HepG2 (cell line): Measurements from ENCODE around the gene CYP2W1. TPM values are rescaled to one million over a fixed set of nuclear protein-coding genes. Genes with fewer than 3 reads are reported as not detected.

Experiments used
- ATAC-seq: fragments of 200-7000 bp; cut with Tn5 transposase; 3 replicates; pipeline ENCODE4 v1.9.1; 2020; ENCODE audit warnings: mild to moderate bottlenecking, moderate library complexity
- BruUV-seq: library from RNA; stranded (reverse); fragments of 400-500 nt; replicated peaks from 2 replicates; lab custom pipeline; 2021; lab: Mats Ljungman, UMichigan
- CTCF ChIA-PET: fragments of 300-600 bp; formaldehyde crosslinking; extraction: SDS; loops from one replicate; lab custom pipeline; 2021; ENCODE audit warnings: low total read pairs, inconsistent platforms, low intra/inter-chr PET ratio; lab: Yijun Ruan, JAX
- POLR2A ChIA-PET: fragments of 350-600 bp; sonication (Branson Sonifier 250); formaldehyde crosslinking; loops from one replicate; lab custom pipeline; 2020; ENCODE audit warnings: antibody characterized with exemption, inconsistent platforms; lab: Yijun Ruan, JAX
- DNase-seq: peaks from one replicate; pipeline ENCODE4 v3.0.0-alpha.2; 2015; ENCODE audit warnings: low spot score
- FAIRE-seq: peaks from 3 replicates; lab custom pipeline; 2011; peaks lifted over from hg19 to GRCh38; lab: Jason Lieb, UNC
- H2AFZ ChIP-seq: one replicate; pipeline ENCODE4 v1.6.1; 2011; ENCODE audit warnings: low read length, inconsistent platforms
- H3K27ac ChIP-seq: fragments of 300-600 bp; 3 replicates; pipeline ENCODE4 v1.8.0; 2011; ENCODE audit warnings: mixed run types, mild to moderate bottlenecking, mixed read lengths, low read length, inconsistent platforms; ENCODE audit not compliant: insufficient read depth; ENCODE audit errors: extremely low read length
- H3K27me3 ChIP-seq, 2 experiments: fragments of 200-600 bp in 1 of 2; 2 replicates in 1 of 2; 3 replicates in 1 of 2; pipeline versions ENCODE4 v1.6.0 to v1.8.0; 2011; ENCODE audit warnings: low read length in 2 of 2, mild to moderate bottlenecking in 2 of 2, moderate library complexity in 2 of 2, inconsistent platforms in 1 of 2; ENCODE audit not compliant: insufficient read depth in 2 of 2, control insufficient read depth in 1 of 2
- H3K36me3 ChIP-seq, 2 experiments: fragments of 200-600 bp in 1 of 2; replicated peaks in 1 of 2; 2 replicates in 1 of 2; 3 replicates in 1 of 2; pipeline versions ENCODE4 v1.5.1 to v1.8.0; 2011; ENCODE audit warnings: low read length in 2 of 2, inconsistent platforms in 1 of 2; ENCODE audit not compliant: insufficient read depth in 2 of 2, control insufficient read depth in 1 of 2
- H3K4me1 ChIP-seq: 2 replicates; pipeline ENCODE4 v1.5.1; 2012; ENCODE audit warnings: low read length, inconsistent platforms; ENCODE audit not compliant: insufficient read depth
- H3K4me2 ChIP-seq: 2 replicates; pipeline ENCODE4 v1.6.0; 2011; ENCODE audit warnings: low read depth, low read length, inconsistent platforms
- H3K4me3 ChIP-seq, 3 experiments: fragments of 200-600 bp in 1 of 3; sonication (generic), shearing (Covaris generic) in 1 of 3; replicated peaks in 1 of 3; 2 replicates each; pipeline ENCODE4 v1.5.1; 2011 to 2016; ENCODE audit warnings: low read length in 3 of 3, inconsistent platforms in 2 of 3, low read depth in 2 of 3, mild to moderate bottlenecking in 2 of 3, control low read depth in 1 of 3, mixed read lengths in 1 of 3; ENCODE audit not compliant: insufficient read depth in 1 of 3
- H3K79me2 ChIP-seq: one replicate; pipeline ENCODE4 v1.6.1; 2011; ENCODE audit warnings: low read length, inconsistent platforms; ENCODE audit not compliant: insufficient read depth
- H3K9ac ChIP-seq: 2 replicates; pipeline ENCODE4 v1.6.0; 2011; ENCODE audit warnings: mild to moderate bottlenecking, low read depth, low read length, inconsistent platforms; ENCODE audit not compliant: insufficient read depth
- H3K9me3 ChIP-seq: 2 replicates; pipeline ENCODE4 v1.5.1; 2012; ENCODE audit warnings: mild to moderate bottlenecking, low read length
- H4K20me1 ChIP-seq: 2 replicates; pipeline ENCODE4 v1.6.0; 2011; ENCODE audit warnings: inconsistent platforms, mild to moderate bottlenecking, low read length, moderate library complexity; ENCODE audit not compliant: insufficient read depth
- BORCS8-MEF2B ChIP-seq: sonication (generic); formaldehyde crosslinking; IDR thresholded peaks from 2 replicates; pipeline ENCODE4 v1.8.0; 2022; ENCODE audit warnings: mild to moderate bottlenecking, missing genetic modification reagents
- CCAR2 ChIP-seq: fragments of 200-400 bp; formaldehyde crosslinking; optimal IDR thresholded peaks from 2 replicates; pipeline ENCODE3; 2018; ENCODE audit warnings: low read depth, mild to moderate bottlenecking, low read length, moderate library complexity
- HDAC2 ChIP-seq: sonication (generic); formaldehyde crosslinking; IDR thresholded peaks from 2 replicates; pipeline ENCODE4 v1.4.0; 2020; ENCODE audit warnings: missing genetic modification reagents
- MED13 ChIP-seq: sonication (generic); formaldehyde crosslinking; IDR thresholded peaks from 2 replicates; pipeline ENCODE4 v1.5.0; 2020; ENCODE audit warnings: missing genetic modification reagents
- MTERF4 ChIP-seq: sonication (generic); formaldehyde crosslinking; IDR thresholded peaks from 2 replicates; pipeline ENCODE4 v1.8.0; 2023; ENCODE audit warnings: mild to moderate bottlenecking, missing genetic modification reagents
- RXRA ChIP-seq: sonication (generic); formaldehyde crosslinking; IDR thresholded peaks from 2 replicates; pipeline ENCODE4 v1.5.1; 2020; ENCODE audit warnings: missing genetic modification reagents
- TCF12 ChIP-seq, 2 experiments: fragments of 450-650 bp in 1 of 2; sonication (generic) in 1 of 2; formaldehyde crosslinking in 1 of 2; IDR thresholded peaks; 2 replicates each; pipeline versions ENCODE4 v1.6.1 to v1.8.0; 2017 to 2022; ENCODE audit warnings: antibody characterized with exemption in 1 of 2, mild to moderate bottlenecking in 1 of 2, missing genetic modification reagents in 1 of 2, moderate library complexity in 1 of 2
- TSC22D2 ChIP-seq: sonication (generic); formaldehyde crosslinking; IDR thresholded peaks from 2 replicates; pipeline ENCODE4 v1.5.1; 2020; ENCODE audit warnings: missing genetic modification reagents, mild to moderate bottlenecking, borderline replicate concordance
- ZBTB8A ChIP-seq: sonication (generic); formaldehyde crosslinking; IDR thresholded peaks from 2 replicates; pipeline ENCODE4 v1.4.0; 2020; ENCODE audit warnings: mild to moderate bottlenecking, low read depth, missing genetic modification reagents, borderline replicate concordance
- ZMYM3 ChIP-seq: sonication (generic); formaldehyde crosslinking; IDR thresholded peaks from 2 replicates; pipeline ENCODE4 v1.5.1; 2020; ENCODE audit warnings: mild to moderate bottlenecking, missing genetic modification reagents
- ZNF136 ChIP-seq: sonication (generic); formaldehyde crosslinking; IDR thresholded peaks from 2 replicates; pipeline ENCODE4 v1.8.1; 2022; ENCODE audit warnings: low read depth, mild to moderate bottlenecking, moderate library complexity, missing genetic modification reagents
- ZNF3 ChIP-seq: IDR thresholded peaks from 2 replicates; pipeline ENCODE4 v1.7.0; 2017; ENCODE audit warnings: inconsistent platforms
- ZNF619 ChIP-seq: sonication (generic); formaldehyde crosslinking; IDR thresholded peaks from 2 replicates; pipeline ENCODE4 v1.4.0; 2020; ENCODE audit warnings: mild to moderate bottlenecking, missing genetic modification reagents
- ZNF652 ChIP-seq: IDR thresholded peaks from 2 replicates; pipeline ENCODE4 v1.6.1; 2016; ENCODE audit warnings: low read depth, borderline replicate concordance
- ZNF670 ChIP-seq: sonication (generic); formaldehyde crosslinking; IDR thresholded peaks from 2 replicates; pipeline ENCODE4 v1.8.0; 2022; ENCODE audit warnings: mild to moderate bottlenecking, missing genetic modification reagents, borderline replicate concordance
- ZZZ3 ChIP-seq: sonication (generic); formaldehyde crosslinking; IDR thresholded peaks from 2 replicates; pipeline ENCODE4 v1.4.0; 2020; ENCODE audit warnings: missing genetic modification reagents, mild to moderate bottlenecking, borderline replicate concordance
- WGBS: methylation state at CpG from one replicate; pipeline ENCODE4 v1.1.6; 2017; ENCODE audit warnings: low lambda C conversion rate; 5-methylcytosine and 5-hydroxymethylcytosine counted together
- in situ Hi-C: cut with HindIII; loops from 2 replicates; pipeline ENCODE4 v1.10.0; 2017; ENCODE audit warnings: low pct_unique_long_range_greater_than_20kb; ENCODE audit not compliant: extremely low pct_ligation_motif_present
- intact Hi-C: fragments of 100-400 bp; cut with micrococcal nuclease; formaldehyde crosslinking; loops from one replicate; pipeline ENCODE4 v1.10.0; 2022; ENCODE audit not compliant: unreplicated experiment
- polyA plus RNA-seq, 8 experiments: library from polyadenylated mRNA; depleted of rRNA in 3 of 8; stranded (reverse) in 7 of 8; unstranded in 1 of 8; fragments of >200 nt; fragmentation: Illumina TruSeq in 4 of 8; extraction: Trizol in 4 of 8; gene quantifications; 2 replicates each; pipeline versions ENCODE4 v1.2.1 to v1.2.3, GENCODE V29; 2011 to 2016; ENCODE audit warnings: low read depth in 4 of 8, missing spikeins in 1 of 8, mixed read lengths in 1 of 8; ENCODE audit not compliant: insufficient read depth in 1 of 8
- total RNA-seq, 5 experiments: library from RNA; depleted of rRNA; stranded (reverse); fragments of >200 nt; fragmentation: Illumina TruSeq; extraction: Trizol; gene quantifications; 2 replicates each; pipeline ENCODE4 v1.2.3, GENCODE V29; 2016; ENCODE audit warnings: low read depth in 1 of 5
- TF ChIP-seq, protein P1 (sequence below), 2 experiments: sonication (generic) in 1 of 2; formaldehyde crosslinking in 1 of 2; IDR thresholded peaks; 2 replicates each; pipeline versions ENCODE4 v1.4.0 to v1.6.1; 2016 to 2020; ENCODE audit warnings: borderline replicate concordance in 1 of 2, low read depth in 1 of 2, mild to moderate bottlenecking in 1 of 2, missing genetic modification reagents in 1 of 2

Gene CYP2W1
- total and polyA plus RNA-seq, 2 of the 13 experiments (the other 11 are each of a cell fraction or from before 2014, with no cell fraction given): 19.5 to 31.7 TPM

DNA sequence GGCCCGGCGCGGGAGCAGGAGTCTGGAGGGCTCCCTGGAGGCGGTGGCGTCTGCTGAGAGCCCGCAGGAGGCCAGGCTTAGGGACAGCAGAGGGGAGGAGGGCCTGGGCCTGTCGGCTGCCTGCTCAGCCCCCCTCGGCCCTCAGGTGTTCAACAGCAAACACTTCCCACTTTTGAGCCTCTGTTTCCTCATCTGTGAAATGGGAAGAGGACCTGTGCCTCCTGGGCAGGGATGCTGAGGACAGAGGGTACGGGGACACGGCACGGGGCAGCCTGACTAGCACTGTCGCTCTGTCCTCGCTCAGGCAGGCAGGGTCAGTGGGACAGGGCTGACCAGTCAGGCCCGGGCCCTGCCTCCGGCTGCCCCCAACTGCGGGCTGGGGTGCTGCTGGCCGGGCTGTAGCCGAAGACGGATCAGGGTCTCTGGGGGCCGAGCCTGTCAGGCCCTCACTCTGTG is 663 bp downstream of the CYP2W1 start:
- BruUV-seq: no TSS peak
- Histone ChIP-seq H3K4me1 (peaks cover 75% of the 10 kb centered on the region), H3K36me3 (peaks cover 10 to 16% of the 10 kb centered on the region in 2 experiments; a peak in 3 of 5 replicates), H3K27ac (peak overlapping the region; percentile 80), H2AFZ (no peak overlapping the region), H3K9ac (peak overlapping the region; percentile 91), H3K4me3 (peak overlapping the region; percentile 59 to 86 (median 71)), H4K20me1 (no peaks in the 10 kb centered on the region), H3K4me2 (peak overlapping the region; percentile 98), H3K79me2 (peaks cover 36% of the 10 kb centered on the region), H3K9me3 (no peaks in the 10 kb centered on the region), H3K27me3 (no peaks in the 10 kb centered on the region)
- intact Hi-C loops: no loop called here
- DNase-seq (no peak), ATAC-seq (peak; percentile 5), FAIRE-seq (no peak)
- 17% methylated on average over 7 of the region's 20 CpGs for whole genome bisulfite sequencing
- ChIA-PET CTCF (interaction anchor here (1.1 kb wide), 1 partner anchor 19 kb away, joined by 3 read pairs; no protein-coding TSS in a partner anchor), POLR2A (interaction anchor here (0.7 to 6.1 kb wide), 8 partner anchors 8 to 173 kb away, joined by 3 to 97 read pairs (median 12); partner anchors contain the start of gene COX19)
- in situ Hi-C loops: no loop called here
- TF ChIP-seq ZZZ3 (0 out of 2 replicates have a peak, but pooled peaks have one; percentile 40), ZNF670 (CRISPR knock-in tag) (peak; percentile 66; the same call in 1 of the 2 replicates), ZNF3 (CRISPR knock-in tag) (0 out of 2 replicates have a peak, but pooled peaks have one; percentile 50), CCAR2 (no peak), ZNF136 (CRISPR knock-in tag) (no peak), ZBTB8A (CRISPR knock-in tag) (peak; percentile 8; the same call in 1 of the 2 replicates), RXRA (0 out of 2 replicates have a peak, but pooled peaks have one; percentile 29), ZNF652 (CRISPR knock-in tag) (no peak), TCF12 (IDR thresholded peaks at IDR 0.05) (no peak), TCF12 (CRISPR knock-in tag; IDR thresholded peaks at IDR 0.05) (0 out of 2 replicates have a peak, but pooled peaks have one; percentile 13), MTERF4 (CRISPR knock-in tag) (peak; percentile 1; the same call in 1 of the 2 replicates), MED13 (no peak), TSC22D2 (CRISPR knock-in tag) (no peak), ZMYM3 (CRISPR knock-in tag) (peak; percentile 98), BORCS8-MEF2B (CRISPR knock-in tag) (0 out of 2 replicates have a peak, but pooled peaks have one; percentile 16), ZNF619 (0 out of 2 replicates have a peak, but pooled peaks have one; percentile 19), HDAC2 (CRISPR knock-in tag) (0 out of 2 replicates have a peak, but pooled peaks have one; percentile 8)
- TF ChIP-seq, protein P1, sequence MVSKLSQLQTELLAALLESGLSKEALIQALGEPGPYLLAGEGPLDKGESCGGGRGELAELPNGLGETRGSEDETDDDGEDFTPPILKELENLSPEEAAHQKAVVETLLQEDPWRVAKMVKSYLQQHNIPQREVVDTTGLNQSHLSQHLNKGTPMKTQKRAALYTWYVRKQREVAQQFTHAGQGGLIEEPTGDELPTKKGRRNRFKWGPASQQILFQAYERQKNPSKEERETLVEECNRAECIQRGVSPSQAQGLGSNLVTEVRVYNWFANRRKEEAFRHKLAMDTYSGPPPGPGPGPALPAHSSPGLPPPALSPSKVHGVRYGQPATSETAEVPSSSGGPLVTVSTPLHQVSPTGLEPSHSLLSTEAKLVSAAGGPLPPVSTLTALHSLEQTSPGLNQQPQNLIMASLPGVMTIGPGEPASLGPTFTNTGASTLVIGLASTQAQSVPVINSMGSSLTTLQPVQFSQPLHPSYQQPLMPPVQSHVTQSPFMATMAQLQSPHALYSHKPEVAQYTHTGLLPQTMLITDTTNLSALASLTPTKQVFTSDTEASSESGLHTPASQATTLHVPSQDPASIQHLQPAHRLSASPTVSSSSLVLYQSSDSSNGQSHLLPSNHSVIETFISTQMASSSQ (IDR thresholded peaks at IDR 0.05; ENCODE audit: low read depth): no peak
- TF ChIP-seq, protein P1 (CRISPR knock-in tag; IDR thresholded peaks at IDR 0.05; ENCODE audit: borderline replicate concordance): no peak
